Esophagus mucosa (tissue), 1 donor: ENCODE data around the gene PGAP3. TPM values are rescaled to one million over a fixed set of nuclear protein-coding genes. Genes with fewer than 3 reads are reported as not detected.
"Not testable (repeated sequence)": the region's sequence is repeated elsewhere in the genome, so short reads cannot be mapped to it uniquely, and the experiment has no call there.

Experiments
- ATAC-seq: fragments of 200-7000 bp; cut with Tn5 transposase; one replicate; pipeline ENCODE4 v1.9.1; 2020
- total RNA-seq: library from RNA; stranded (reverse); gene quantifications from one replicate; pipeline ENCODE4 v1.2.4, GENCODE V29; 2023
- donor health status: DM: yes; HTN: yes; CAD: no.

The PGAP3 gene
- total RNA-seq, 1 donor from 2014 or later: 22.4 TPM

GRCh38 chr17:39714234-39714633 lies 26.4 kb upstream of the PGAP3 start:
- ATAC-seq: no peak

GRCh38 chr17:39711851-39712250 lies 24.0 kb upstream of the PGAP3 start:
- no peak for ATAC-seq

DNA sequence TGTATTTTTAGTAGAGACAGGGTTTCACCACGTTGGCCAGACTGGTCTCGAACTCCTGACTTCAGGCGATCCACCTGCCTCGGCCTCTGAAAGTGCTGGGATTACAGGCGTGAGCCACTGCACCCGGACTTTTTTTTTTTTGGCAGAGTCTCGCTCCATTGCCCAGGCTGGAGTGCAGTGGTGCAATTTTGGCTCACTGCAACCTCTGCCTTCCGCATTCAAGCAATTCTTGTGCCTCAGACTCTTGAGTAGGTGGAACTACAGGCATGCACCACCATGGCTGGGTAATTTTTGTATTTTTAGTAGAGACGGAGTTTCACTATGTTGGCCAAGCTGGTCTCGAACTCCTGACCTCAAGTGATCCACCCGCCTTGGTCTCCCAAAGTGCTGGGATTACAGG lies 23.2 kb upstream of the PGAP3 start:
- ATAC-seq: not testable (repeated sequence)

- no peak for ATAC-seq
These were observed 22.4 kb upstream of the PGAP3 start for GRCh38 chr17:39709998-39710964.

- ATAC-seq: no peak
These were observed 21.6 kb upstream of the PGAP3 start for GRCh38 chr17:39709319-39709997.

DNA sequence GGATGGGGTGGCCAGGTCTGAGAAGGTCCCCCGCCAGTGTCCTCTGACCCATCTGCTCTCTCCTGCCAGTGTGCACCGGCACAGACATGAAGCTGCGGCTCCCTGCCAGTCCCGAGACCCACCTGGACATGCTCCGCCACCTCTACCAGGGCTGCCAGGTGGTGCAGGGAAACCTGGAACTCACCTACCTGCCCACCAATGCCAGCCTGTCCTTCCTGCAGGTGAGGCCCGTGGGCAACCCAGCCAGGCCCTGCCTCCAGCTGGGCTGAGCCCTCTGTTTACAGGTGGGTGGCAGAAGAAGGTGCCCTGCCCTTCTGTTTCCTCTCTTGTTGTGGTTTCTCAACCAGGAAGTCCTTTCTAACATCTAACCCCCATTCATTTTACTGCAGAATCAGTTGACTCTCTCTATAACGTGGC lies 19.1 kb upstream of the PGAP3 start:
- peak; percentile 45 for ATAC-seq

DNA sequence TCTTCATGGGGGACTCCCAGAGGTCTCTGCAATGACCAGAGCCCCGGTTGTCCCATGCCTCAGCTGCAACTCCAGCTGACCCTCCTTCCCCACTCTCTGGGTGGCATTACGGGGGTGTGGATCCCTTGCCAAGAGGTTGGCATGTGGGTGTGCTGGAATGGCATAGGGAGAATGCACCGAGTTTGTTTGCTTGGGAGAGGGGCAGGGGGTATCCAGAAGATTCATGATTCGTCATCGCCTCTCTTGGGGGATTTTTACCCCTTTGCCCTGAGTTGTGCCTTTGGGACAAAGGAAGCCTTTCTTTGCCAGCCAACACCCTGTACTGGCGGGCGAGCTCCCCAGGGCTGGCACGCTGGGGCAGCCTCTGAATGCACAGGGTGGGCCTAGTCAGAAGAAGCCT lies 18.5 kb upstream of the PGAP3 start:
- ATAC-seq: no peak

DNA sequence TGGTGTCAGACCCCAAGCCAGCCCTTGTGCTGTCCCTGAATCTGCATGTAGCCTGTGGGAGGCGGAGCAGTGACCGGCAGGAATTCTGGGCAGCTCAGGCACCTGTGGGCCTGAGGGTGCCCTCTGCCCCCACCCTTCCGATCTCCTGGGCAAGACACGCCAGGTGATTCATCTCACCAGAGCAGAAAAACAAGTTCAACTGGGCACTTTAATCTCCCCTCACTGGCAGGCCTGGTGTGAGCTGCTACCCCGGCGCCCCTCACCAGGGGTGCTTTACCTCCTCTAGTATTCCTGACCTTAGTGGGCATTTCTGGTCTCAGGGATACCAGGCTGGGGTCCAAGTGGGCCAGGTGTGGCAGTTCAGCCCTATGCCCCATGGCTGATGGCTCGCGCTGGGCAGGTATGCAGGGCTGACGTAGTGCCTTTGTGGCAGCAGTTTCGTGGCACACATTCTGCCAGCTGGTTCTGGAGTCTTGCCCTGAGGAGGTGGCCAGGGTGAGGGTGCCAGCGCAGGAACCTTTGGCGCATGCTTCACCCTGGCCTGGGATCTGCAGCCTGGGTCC lies 18.0 kb upstream of the PGAP3 start:
- peak; percentile 85 for ATAC-seq

GRCh38 chr17:39704821-39705551 lies 17.1 kb upstream of the PGAP3 start:
- ATAC-seq: peak; percentile 27

DNA sequence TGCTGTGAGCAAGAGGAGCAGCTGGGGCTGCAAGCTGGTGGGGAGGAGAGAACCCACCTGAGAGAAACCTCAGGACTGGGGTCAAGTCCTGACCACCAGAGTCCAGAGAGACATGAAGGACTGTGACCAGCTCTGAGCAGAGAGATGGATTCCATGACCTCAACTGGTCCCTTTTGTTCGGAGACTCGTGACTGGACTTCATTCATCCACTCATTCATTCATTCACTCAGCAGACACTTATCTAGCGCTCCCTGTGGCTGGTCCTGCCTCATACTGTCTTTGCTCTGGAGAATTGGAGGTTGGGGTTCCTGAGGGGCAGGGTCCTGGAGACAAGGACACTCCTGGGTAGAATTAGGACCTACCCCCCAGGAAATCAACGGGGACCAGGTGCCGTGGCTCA lies 16.1 kb upstream of the PGAP3 start:
- ATAC-seq: no peak

DNA sequence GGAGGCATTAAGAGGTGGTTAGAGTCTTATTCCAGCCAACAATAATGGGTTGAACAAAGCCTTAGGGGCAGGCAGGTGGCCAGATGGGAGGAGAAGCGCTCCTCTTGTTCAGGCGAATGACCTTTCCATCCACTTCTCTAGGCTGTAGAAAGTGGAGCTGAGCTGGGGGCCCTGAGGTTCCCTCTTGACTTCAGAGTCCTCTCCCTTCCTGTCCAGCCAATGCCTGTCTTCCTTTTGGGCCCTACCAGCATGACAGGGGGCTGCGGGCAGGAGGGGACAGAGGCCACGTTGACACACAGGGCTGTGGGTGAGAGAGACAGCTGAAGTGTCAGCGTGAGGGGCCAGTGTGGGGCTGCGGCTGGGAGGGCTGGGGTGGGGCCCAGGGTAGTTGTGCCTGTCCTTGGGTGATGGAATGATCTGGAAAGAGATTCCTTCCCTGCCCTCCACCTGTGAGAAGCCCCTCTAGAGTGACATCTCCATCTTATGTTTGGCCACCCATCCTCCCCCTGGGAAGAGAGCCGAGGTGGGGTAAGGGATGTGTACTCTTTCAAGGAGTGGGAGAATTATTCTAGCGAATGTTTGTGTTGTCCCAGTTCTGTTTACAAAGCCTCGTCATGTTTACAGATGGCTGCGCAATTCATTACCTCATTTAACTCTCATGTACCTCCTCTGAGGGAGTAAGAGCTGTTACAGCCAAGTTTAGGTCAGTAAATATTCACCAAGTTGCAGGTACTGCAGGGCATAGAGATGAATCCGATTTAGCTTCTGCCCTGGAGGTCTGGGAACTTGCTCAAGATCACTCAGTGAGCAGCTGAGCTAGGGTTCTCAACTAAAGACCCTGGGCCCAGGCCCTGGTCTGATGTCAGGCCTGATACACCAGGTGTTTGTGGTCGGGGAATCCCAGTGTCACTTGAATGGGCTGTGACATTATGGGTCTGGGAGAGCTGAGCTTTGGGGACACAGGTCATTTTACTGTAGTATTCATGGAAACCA lies 15.3 kb upstream of the PGAP3 start:
- ATAC-seq: no peak

- no peak for ATAC-seq
These were observed 14.0 kb upstream of the PGAP3 start for GRCh38 chr17:39701784-39702422.

- ATAC-seq: peak; percentile 13
These were observed 13.3 kb upstream of the PGAP3 start for GRCh38 chr17:39701012-39701783.

GRCh38 chr17:39700148-39700987 lies 12.5 kb upstream of the PGAP3 start:
- peak; percentile 14 for ATAC-seq

- ATAC-seq: peak; percentile 78
These were observed 11.9 kb upstream of the PGAP3 start, which contains the start of gene ERBB2 for GRCh38 chr17:39699818-39700147. Gene ERBB2 (plus strand): TSS chr17:39700064. CDS start chr17:39700239, 175 bp downstream.

- ATAC-seq: not testable (repeated sequence)
These were observed 11.4 kb upstream of the PGAP3 start for GRCh38 chr17:39699157-39699817.

DNA sequence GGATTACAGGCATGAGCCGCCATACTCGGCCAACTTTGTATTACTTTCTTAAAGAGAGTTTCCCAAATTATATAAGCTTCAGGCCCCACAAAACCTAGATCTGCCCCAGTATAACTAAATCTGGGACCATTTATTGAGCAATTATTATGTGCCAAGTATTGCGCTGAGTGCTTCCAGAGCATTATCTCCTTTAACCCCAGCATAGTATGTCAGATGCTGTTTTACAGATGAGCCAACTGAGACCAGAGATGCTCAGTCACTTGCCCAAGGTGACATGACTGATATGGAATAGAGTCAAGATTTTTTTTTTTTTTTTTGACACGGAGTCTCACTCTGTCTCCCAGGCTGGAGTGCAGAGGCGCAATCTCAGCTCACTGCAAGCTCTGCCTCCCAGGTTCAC lies 10.1 kb upstream of the PGAP3 start:
- ATAC-seq: no peak

- no peak for ATAC-seq
These were observed 8.9 kb upstream of the PGAP3 start for GRCh38 chr17:39696731-39697130.

GRCh38 chr17:39695089-39695474 lies 7.2 kb upstream of the PGAP3 start:
- ATAC-seq: no peak
